LHCN-M2 (cell line): ENCODE measurements around the gene NOG. TPM values are rescaled to one million over a fixed set of nuclear protein-coding genes. Genes with fewer than 3 reads are reported as not detected.

Source experiments
- DNase-seq: peaks from one replicate; pipeline ENCODE4 v3.0.0-alpha.2; 2012; ENCODE audit warnings: low read depth
- total RNA-seq: library from RNA; depleted of rRNA; stranded (reverse); fragments of >200 nt; gene quantifications from 2 replicates; pipeline ENCODE4 v1.2.3, GENCODE V29; 2014

Gene NOG
- total RNA-seq, 1 experiment from 2014 or later, result 196 TPM

- no peak for DNase-seq
These were observed 3.4 kb downstream of the NOG start for GRCh38 chr17:56596691-56597494.

GRCh38 chr17:56597495-56597990, 4.0 kb downstream of the NOG start:
- peak; percentile 72 for DNase-seq

GRCh38 chr17:56598466-56598865, 5.0 kb downstream of the NOG start:
- peak; percentile 93 for DNase-seq

- DNase-seq, result no peak
These were observed 5.6 kb downstream of the NOG start for GRCh38 chr17:56599088-56599487.

- DNase-seq, result no peak
These were observed 6.1 kb downstream of the NOG start for GRCh38 chr17:56599566-56599965.

- DNase-seq, result no peak
These were observed 6.8 kb downstream of the NOG start for GRCh38 chr17:56600256-56600655.

GRCh38 chr17:56601591-56601990, 8.1 kb downstream of the NOG start:
- no peak for DNase-seq

GRCh38 chr17:56602292-56603130, 9.0 kb downstream of the NOG start:
- DNase-seq, result peak; percentile 52

GRCh38 chr17:56603486-56604238, 10.2 kb downstream of the NOG start:
- DNase-seq, result no peak

- peak; percentile 20 for DNase-seq
These were observed 11.3 kb downstream of the NOG start for GRCh38 chr17:56604691-56605290.

GRCh38 chr17:56608944-56609343, 15.4 kb downstream of the NOG start:
- DNase-seq, result no peak

GRCh38 chr17:56610321-56610720, 16.8 kb downstream of the NOG start:
- DNase-seq, result no peak

GRCh38 chr17:56613131-56613530, 19.6 kb downstream of the NOG start:
- no peak for DNase-seq

- no peak for DNase-seq
These were observed 21.0 kb downstream of the NOG start for GRCh38 chr17:56614522-56614921.

- DNase-seq, result no peak
These were observed 22.7 kb downstream of the NOG start for GRCh38 chr17:56616239-56616638.

GRCh38 chr17:56623383-56623782, 29.9 kb downstream of the NOG start:
- DNase-seq, result peak; percentile 11

GRCh38 chr17:56624309-56624708, 30.8 kb downstream of the NOG start:
- DNase-seq, result no peak

- DNase-seq, result no peak
These were observed 31.4 kb downstream of the NOG start for GRCh38 chr17:56624912-56625311.

- DNase-seq, result peak; percentile 48
These were observed 36.1 kb downstream of the NOG start for GRCh38 chr17:56629531-56630075.

GRCh38 chr17:56630202-56630601, 36.7 kb downstream of the NOG start:
- DNase-seq, result no peak

GRCh38 chr17:56633681-56634080, 40.2 kb downstream of the NOG start:
- DNase-seq, result no peak
